Astrocyte (in vitro differentiated cells and primary cell): ENCODE measurements around the gene S100P. TPM values are rescaled to one million over a fixed set of nuclear protein-coding genes. Genes with fewer than 3 reads are reported as not detected.

ENCODE experiments used
- DNase-seq: peaks from one replicate; pipeline ENCODE4 v3.0.0-alpha.2; 2010; ENCODE audit warnings: low read depth
- FAIRE-seq: peaks from 2 replicates; lab custom pipeline; 2011; peaks lifted over from hg19 to GRCh38; lab: Jason Lieb, UNC
- H2AFZ ChIP-seq: 2 replicates; pipeline ENCODE4 v1.6.0; 2012; ENCODE audit warnings: low read depth, low read length, inconsistent platforms
- H3K27ac ChIP-seq: 2 replicates; pipeline ENCODE4 v1.5.1; 2011; ENCODE audit warnings: low read depth, low read length, inconsistent platforms
- H3K27me3 ChIP-seq: 2 replicates; pipeline ENCODE4 v1.6.0; 2011; ENCODE audit warnings: low read length, inconsistent platforms; ENCODE audit not compliant: insufficient read depth
- H3K36me3 ChIP-seq: 2 replicates; pipeline ENCODE4 v1.5.1; 2011; ENCODE audit warnings: low read length, inconsistent platforms; ENCODE audit not compliant: insufficient read depth
- H3K4me1 ChIP-seq: 2 replicates; pipeline ENCODE4 v1.5.1; 2011; ENCODE audit warnings: low read length, inconsistent platforms; ENCODE audit not compliant: insufficient read depth
- H3K4me2 ChIP-seq: 2 replicates; pipeline ENCODE4 v1.6.0; 2012; ENCODE audit warnings: low read length, inconsistent platforms
- H3K4me3 ChIP-seq: 2 replicates; pipeline ENCODE4 v1.5.1; 2011; ENCODE audit warnings: low read depth, mild to moderate bottlenecking, low read length, inconsistent platforms; ENCODE audit not compliant: insufficient read depth
- H3K79me2 ChIP-seq: 2 replicates; pipeline ENCODE4 v1.6.0; 2012; ENCODE audit warnings: mild to moderate bottlenecking, low read length, inconsistent platforms; ENCODE audit not compliant: insufficient read depth
- H3K9ac ChIP-seq: 2 replicates; pipeline ENCODE4 v1.6.0; 2012; ENCODE audit warnings: mild to moderate bottlenecking, low read length, inconsistent platforms
- H3K9me3 ChIP-seq: 2 replicates; pipeline ENCODE4 v1.5.1; 2012; ENCODE audit warnings: low read depth, mild to moderate bottlenecking, low read length, inconsistent platforms; ENCODE audit not compliant: insufficient read depth
- H4K20me1 ChIP-seq: 2 replicates; pipeline ENCODE4 v1.6.0; 2012; ENCODE audit warnings: low read length, inconsistent platforms; ENCODE audit not compliant: insufficient read depth
- H3K27ac Mint-ChIP-seq: one replicate; pipeline ENCODE4 v1.8.0; 2021; ENCODE audit warnings: mild to moderate bottlenecking, mixed read lengths; ENCODE audit not compliant: unreplicated experiment
- H3K27me3 Mint-ChIP-seq: one replicate; pipeline ENCODE4 v1.8.0; 2021; ENCODE audit warnings: low read depth, mixed read lengths; ENCODE audit not compliant: unreplicated experiment
- H3K36me3 Mint-ChIP-seq: one replicate; pipeline ENCODE4 v1.8.0; 2021; ENCODE audit warnings: low read depth, mixed read lengths; ENCODE audit not compliant: unreplicated experiment
- H3K4me1 Mint-ChIP-seq: one replicate; pipeline ENCODE4 v1.8.0; 2021; ENCODE audit warnings: low read depth, mixed read lengths; ENCODE audit not compliant: unreplicated experiment
- H3K4me3 Mint-ChIP-seq: one replicate; pipeline ENCODE4 v1.8.0; 2021; ENCODE audit warnings: mild to moderate bottlenecking, moderate library complexity, mixed read lengths; ENCODE audit not compliant: unreplicated experiment
- H3K9me3 Mint-ChIP-seq: one replicate; pipeline ENCODE4 v1.8.0; 2021; ENCODE audit warnings: mild to moderate bottlenecking, mixed read lengths; ENCODE audit not compliant: unreplicated experiment
- EZH2 ChIP-seq: IDR thresholded peaks from 2 replicates; pipeline ENCODE4 v1.6.1; 2012; ENCODE audit warnings: mild to moderate bottlenecking, low read length, inconsistent platforms; ENCODE audit not compliant: insufficient read depth
- total RNA-seq: library from RNA; stranded (reverse); gene quantifications from 2 replicates; pipeline ENCODE4 v1.2.1, GENCODE V29; 2021
- TF ChIP-seq, protein P1 (sequence below): IDR thresholded peaks from 2 replicates; pipeline ENCODE4 v1.5.1; 2011; ENCODE audit warnings: low read depth, mild to moderate bottlenecking, inconsistent platforms, low read length, moderate library complexity; ENCODE audit not compliant: insufficient read depth

The S100P gene
- total RNA-seq, 1 donor from 2014 or later, result not detected

DNA sequence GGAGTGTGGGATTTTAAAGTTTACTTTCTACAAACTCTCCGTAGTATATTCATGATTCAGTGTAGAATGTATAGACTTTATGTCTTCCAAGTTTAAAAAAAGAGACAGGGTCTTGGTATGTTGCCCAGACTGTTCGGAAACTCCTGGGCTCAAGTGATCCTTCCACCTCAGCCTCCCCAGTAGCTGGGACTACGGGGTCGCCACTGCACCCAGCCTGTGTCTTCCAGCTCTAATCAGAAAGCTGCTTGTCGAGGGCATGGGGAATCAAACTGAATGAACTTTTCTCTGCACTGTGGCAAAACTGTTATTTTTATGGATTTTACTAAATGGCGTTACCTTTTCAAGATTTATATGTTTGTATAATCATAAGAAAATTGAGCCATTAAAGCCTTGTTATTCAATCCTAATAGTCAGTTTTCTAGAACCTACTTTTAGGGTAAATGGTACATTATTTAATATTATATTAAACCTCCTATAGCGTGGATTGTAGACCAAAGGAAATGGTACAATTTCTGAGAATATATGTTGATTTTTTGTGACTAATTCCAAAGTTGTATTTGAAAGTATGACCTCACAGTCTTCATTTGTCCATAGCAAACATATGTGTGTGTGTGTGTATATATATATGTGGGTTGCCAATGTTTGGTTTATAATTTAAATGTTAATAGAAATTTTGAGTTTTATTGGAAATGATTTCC is 23.4 kb downstream of the S100P start:
- H3K9me3 Mint-ChIP-seq, result peaks cover 5% of the 10 kb centered on the region
- TF ChIP-seq, protein P1, sequence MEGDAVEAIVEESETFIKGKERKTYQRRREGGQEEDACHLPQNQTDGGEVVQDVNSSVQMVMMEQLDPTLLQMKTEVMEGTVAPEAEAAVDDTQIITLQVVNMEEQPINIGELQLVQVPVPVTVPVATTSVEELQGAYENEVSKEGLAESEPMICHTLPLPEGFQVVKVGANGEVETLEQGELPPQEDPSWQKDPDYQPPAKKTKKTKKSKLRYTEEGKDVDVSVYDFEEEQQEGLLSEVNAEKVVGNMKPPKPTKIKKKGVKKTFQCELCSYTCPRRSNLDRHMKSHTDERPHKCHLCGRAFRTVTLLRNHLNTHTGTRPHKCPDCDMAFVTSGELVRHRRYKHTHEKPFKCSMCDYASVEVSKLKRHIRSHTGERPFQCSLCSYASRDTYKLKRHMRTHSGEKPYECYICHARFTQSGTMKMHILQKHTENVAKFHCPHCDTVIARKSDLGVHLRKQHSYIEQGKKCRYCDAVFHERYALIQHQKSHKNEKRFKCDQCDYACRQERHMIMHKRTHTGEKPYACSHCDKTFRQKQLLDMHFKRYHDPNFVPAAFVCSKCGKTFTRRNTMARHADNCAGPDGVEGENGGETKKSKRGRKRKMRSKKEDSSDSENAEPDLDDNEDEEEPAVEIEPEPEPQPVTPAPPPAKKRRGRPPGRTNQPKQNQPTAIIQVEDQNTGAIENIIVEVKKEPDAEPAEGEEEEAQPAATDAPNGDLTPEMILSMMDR, result no peak
- no peak for TF ChIP-seq EZH2
- Histone ChIP-seq H3K36me3 (no peaks in the 10 kb centered on the region), H4K20me1 (peaks cover 28% of the 10 kb centered on the region), H3K9me3 (peaks cover 3% of the 10 kb centered on the region), H3K27ac (peak overlapping the region; percentile 69), H3K4me2 (peak overlapping the region; percentile 87), H3K9ac (peak overlapping the region; percentile 88), H3K4me3 (peak overlapping the region; percentile 80), H2AFZ (peak overlapping the region; percentile 69), H3K4me1 (peaks cover 6% of the 10 kb centered on the region), H3K79me2 (peaks cover 27% of the 10 kb centered on the region), H3K27me3 (no peaks in the 10 kb centered on the region)
- peak overlapping the region; percentile 89 for H3K27ac Mint-ChIP-seq
- peaks cover 2% of the 10 kb centered on the region for H3K36me3 Mint-ChIP-seq
- no peak for FAIRE-seq
- H3K4me1 Mint-ChIP-seq, result peaks cover 8% of the 10 kb centered on the region
- H3K27me3 Mint-ChIP-seq, result peaks cover 4% of the 10 kb centered on the region
- no peak for DNase-seq
- peak overlapping the region; percentile 95 for H3K4me3 Mint-ChIP-seq

DNA sequence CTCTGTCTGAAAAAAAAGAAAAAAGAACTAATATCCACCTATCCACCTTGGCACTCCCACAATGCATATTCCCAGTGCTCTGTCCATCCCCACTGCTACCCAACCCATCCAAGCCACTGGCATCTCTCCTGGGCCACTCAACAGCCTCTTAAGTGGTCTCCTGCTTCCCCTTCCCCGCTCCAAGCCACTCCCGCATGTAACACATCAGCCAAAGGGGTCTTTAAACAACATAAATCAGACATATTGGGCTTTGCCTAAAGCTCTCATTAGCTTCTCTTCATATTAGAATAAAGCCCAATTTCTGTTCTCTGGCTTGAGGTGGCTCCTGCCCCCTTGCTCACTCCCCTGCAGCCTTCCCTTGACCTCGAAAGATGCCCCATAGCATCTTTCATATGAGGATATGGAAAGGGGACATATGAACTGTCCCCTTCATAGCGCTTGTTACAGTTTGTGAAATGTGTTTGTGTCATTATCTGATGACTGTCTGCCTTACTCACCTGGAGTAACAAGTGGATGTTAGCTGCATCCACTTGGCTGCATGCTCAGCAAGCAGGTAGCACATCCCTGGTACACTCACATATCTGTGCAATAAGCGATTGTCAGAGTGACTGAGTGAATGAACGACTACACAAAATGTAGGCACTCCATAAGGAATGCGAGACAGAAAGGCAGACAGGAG is 25.4 kb downstream of the S100P start:
- H4K20me1 ChIP-seq, result peaks cover 28% of the 10 kb centered on the region
- no peak overlapping the region for H3K4me2 ChIP-seq
- H2AFZ ChIP-seq, result no peak overlapping the region
- no peak for TF ChIP-seq EZH2
- TF ChIP-seq, protein P1, result no peak
- H3K4me1 ChIP-seq, result peaks cover 7% of the 10 kb centered on the region
- Mint-ChIP-seq H3K4me3 (peak overlapping the region; percentile 47), H3K9me3 (no peaks in the 10 kb centered on the region), H3K36me3 (peaks cover 2% of the 10 kb centered on the region), H3K27me3 (no peaks in the 10 kb centered on the region), H3K4me1 (peaks cover 8% of the 10 kb centered on the region), H3K27ac (peak overlapping the region; percentile 50)
- no peaks in the 10 kb centered on the region for H3K9me3 ChIP-seq
- H3K27ac ChIP-seq, result no peak overlapping the region
- H3K79me2 ChIP-seq, result peaks cover 27% of the 10 kb centered on the region
- DNase-seq, result no peak
- H3K27me3 ChIP-seq, result no peaks in the 10 kb centered on the region
- no peak overlapping the region for H3K4me3 ChIP-seq
- H3K9ac ChIP-seq, result no peak overlapping the region
- no peaks in the 10 kb centered on the region for H3K36me3 ChIP-seq
- FAIRE-seq, result no peak
